NCI-H187 (cell line): ENCODE measurements around the gene CFAP20DC.
A peak's percentile ranks its signal among the peaks of the same experiment; 100 is the strongest.
"Not testable (repeated sequence)": the region's sequence is repeated elsewhere in the genome, so short reads cannot be mapped to it uniquely, and the experiment has no call there.

Experiments
- DNase-seq, 2 experiments: peaks; one replicate each; lab custom pipeline; 2025; lab: John Stamatoyannopoulos, UW

The CFAP20DC gene

GRCh38 chr3:59017617-59017984 is 32.2 kb downstream of the CFAP20DC start:
- no peak for DNase-seq

DNA sequence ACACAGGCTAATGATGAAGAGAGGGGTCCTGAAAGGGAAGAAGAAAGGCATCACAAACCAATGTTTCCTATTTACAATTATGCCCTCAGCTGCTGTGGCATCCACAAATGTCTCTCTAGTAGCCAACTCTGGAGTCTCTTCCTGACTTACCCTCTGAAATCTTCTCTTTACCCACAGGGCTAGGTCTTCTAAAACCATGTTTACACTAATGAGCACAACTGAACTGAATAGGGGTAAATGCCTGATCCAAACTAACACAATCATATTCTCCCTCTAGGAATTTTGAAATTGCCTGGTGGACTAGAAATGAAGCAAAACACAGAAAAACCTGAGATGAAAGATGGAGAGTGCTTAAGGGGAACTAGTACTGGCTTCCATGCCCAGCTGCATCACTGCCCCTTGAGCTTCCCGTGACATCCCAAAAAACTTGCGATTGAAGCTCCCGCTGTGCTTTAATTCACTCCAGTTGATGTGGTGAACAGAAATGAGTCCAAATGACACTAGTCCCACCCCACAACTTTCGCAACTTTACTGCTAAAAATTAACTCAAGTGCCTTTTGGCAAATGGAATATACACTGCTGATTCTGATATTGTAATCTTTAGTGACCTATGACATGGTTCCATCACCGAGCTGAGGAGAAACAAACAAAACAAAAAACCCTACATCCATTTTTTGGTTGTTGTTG is 32.8 kb downstream of the CFAP20DC start:
- no peak for DNase-seq

DNA sequence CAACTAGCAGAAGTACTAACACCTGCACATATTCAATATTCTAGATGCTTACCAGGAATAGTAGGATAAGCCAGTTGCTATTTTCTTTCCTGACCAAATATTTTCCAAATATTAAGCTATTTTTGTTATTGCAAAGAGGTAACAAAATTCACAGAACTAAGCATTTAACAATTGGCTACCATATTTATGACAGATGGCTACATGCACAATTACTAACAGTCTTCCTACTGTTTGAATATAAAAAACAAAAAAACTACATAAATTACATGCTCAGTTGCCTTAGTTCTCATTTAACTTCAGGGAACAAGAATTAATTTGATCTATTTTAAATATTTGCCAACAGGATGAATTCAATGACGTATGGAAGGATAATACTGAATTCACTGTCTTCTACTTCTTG is 36.2 kb downstream of the CFAP20DC start:
- DNase-seq = no peak

- DNase-seq = no peak
Observed at GRCh38 chr3:59006634-59007517, 42.9 kb downstream of the CFAP20DC start.

- no peak for DNase-seq
Observed at GRCh38 chr3:59001675-59002074, 48.1 kb downstream of the CFAP20DC start.

- DNase-seq = no peak
Observed at GRCh38 chr3:58999774-59000160, 50.1 kb downstream of the CFAP20DC start.

GRCh38 chr3:58999134-58999773 is 50.6 kb downstream of the CFAP20DC start:
- DNase-seq = no peak

- DNase-seq = no peak
Observed at GRCh38 chr3:58998476-58999117, 51.2 kb downstream of the CFAP20DC start.

DNA sequence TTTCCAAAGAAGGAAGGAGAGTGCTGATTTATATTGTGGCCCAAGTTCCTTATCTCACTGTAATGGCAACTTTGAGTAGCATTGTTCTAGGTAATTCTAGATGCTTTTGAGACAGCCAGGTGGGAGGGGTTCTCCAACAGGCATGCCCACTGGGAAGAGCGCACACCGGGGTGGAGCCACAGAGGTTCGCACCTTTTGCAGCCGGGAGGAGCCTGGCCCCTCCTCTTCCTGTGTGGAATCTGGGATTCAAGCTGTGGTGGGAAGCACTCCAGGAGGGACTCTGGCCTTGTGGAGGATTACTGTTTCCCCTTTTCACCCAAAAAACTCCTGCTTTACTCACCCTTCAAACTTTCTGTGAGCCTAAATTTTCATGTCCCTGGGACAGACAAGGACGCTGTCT is 53.1 kb downstream of the CFAP20DC start:
- no peak for DNase-seq

DNA sequence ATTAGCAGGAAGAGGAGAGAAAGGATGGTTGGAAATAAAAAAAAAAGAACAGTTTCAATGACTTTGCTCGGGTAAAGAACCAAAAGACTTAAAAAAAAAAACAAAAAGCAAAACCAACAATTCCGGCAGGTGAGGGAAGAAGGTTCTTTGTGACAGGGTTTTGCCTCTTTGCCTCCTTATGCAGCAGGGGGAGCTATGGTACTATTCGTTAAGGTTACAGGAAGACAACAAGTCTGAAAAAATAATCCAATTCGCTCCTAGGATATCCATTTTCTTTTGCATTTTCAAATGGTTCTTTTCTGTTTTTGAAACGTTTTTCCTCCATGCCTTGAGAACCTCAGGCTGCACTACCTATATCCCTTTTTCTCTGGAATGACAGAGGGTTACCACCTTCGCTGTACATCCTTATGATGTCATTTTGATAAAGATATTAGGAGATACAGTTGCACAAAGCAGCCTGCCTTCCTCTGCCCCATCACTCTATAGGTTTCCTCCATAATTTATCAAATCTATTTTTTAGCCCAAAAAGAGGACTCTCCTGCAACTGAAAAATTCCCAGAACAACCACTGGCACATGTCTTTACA is 55.0 kb downstream of the CFAP20DC start:
- peak in 1 of 2 experiments; percentile 5 for DNase-seq

- DNase-seq = no peak
Observed at GRCh38 chr3:58993547-58993946, 56.3 kb downstream of the CFAP20DC start.

DNA sequence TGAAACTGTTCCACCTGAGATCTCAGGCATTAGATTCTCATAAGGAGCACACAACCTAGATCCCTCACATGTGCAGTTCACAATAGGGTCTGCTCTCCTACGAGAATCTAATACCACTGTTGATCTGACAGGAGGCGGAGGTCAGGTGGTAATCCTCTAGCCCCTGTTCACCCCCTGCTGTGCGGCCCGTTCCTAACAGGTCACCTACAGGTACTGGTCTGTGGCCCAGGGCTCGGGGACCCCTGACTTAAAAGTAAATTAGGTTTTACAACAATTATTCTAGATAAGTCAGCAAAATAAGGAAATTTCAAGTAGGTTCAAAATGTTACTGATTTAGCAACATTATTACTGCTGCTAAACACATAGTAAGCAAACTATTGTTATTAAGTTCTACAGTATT is 58.2 kb downstream of the CFAP20DC start:
- no peak for DNase-seq

DNA sequence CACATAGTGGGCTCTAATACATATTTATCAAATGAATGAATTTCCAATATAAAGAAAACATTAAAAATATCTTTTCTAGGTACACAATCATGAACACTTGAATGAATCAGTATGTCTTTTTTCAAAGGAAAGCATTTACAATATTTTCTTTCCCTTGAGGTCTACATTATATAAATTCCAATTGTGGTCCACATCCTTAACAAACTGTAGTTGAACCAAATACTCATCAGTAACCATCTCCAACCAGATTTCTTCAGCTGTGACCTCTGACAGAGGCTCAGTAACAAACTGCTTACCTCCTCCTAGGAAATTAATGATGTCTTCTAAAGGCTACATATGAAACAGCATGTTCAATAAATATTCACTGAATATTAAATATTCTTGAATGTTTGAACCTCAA is 58.8 kb downstream of the CFAP20DC start:
- DNase-seq = no peak

GRCh38 chr3:58989955-58990354 is 59.9 kb downstream of the CFAP20DC start:
- DNase-seq = no peak

DNA sequence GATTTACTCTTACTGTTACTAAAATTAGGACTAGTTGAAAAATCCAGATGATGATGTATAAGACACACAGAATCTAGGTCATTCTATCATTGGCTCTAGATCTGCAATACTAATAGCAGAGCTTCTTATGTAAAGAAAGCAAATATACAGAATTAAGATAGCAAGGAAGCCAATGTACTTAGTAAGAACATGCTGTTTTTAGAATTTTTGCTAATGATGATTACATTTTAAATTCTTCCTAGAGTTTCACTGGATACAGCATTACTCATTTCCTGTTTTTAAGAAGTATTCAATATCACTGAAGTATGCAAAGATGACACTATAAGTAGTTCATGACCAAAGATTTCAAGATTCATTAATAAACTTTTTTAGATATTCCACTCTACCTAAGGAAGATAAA is 60.7 kb downstream of the CFAP20DC start:
- DNase-seq = no peak

DNA sequence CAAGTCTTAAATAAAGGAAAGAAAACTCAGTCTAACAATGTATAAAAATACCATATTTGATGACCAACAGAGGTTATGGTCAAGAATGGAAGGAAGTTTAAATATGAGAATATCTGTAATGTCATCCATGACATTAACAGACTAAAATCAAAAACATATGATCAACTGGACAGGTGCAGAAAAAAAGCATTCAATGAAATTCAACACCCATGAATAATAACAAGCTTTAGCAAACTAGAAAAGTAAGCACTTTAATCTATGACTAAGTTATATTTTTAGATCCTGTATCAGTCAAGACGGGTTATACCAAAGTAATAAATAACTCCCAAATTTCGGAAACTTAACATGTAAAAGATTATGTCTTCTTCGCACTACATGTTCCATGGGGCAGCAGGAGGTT is 61.8 kb downstream of the CFAP20DC start:
- no peak for DNase-seq

DNA sequence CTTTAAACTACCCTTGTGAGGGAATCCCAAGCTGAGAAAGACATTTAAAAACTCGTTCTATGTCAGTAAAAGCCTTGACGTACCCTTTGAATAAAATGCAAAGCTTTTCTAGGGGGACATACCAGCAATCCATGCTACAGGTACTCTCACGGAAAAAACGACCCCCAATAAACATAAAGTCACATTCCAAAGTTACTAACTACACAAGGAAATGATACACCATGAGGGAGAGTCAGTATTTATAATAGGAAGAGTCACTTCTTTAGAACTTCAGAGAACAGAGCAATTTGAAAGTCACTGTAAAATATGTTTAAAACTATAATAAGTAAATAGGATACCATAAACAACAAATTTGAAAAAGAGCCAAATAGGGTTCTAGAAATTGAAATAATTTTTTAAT is 63.2 kb downstream of the CFAP20DC start:
- no peak for DNase-seq

DNA sequence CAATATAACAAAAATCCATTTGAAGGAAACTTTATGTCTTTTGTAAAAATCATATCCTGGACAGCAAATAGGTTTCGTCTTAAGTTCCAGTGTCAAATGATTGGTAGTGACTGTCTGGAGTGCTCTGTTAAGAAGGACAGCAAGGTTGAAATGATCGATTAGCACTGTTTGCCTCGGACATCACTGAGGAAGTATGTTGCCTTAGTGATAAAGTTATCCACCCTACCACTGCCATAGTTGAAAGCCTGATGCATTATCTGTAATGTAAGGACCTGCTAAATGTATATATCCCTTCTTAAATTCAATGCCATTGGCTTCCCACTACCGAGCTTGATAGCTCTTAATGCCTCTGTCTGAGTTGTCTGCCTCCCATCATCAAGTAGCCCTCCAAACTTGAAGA is 70.0 kb downstream of the CFAP20DC start:
- no peak for DNase-seq

- no peak for DNase-seq
Observed at GRCh38 chr3:58973796-58974195, 76.0 kb downstream of the CFAP20DC start.

DNA sequence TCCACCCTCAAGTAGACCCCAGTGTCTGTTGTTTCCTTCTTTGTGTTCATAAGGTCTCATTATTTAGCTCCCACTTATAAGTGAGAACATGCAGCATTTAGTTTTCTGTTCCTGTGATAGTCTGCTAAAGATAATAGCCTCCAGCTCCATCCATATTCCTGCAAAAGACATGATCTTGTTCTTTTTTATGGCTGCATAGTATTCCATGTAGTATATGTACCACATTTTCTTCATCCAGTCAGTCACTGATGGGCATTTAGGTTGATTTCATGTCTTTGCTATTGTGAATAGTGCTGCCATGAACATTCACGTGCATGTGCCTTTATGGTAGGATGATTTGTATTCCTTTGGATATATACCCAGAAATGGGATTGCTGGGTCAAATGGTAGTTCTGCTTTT is 82.0 kb downstream of the CFAP20DC start:
- DNase-seq = not testable (repeated sequence)

DNA sequence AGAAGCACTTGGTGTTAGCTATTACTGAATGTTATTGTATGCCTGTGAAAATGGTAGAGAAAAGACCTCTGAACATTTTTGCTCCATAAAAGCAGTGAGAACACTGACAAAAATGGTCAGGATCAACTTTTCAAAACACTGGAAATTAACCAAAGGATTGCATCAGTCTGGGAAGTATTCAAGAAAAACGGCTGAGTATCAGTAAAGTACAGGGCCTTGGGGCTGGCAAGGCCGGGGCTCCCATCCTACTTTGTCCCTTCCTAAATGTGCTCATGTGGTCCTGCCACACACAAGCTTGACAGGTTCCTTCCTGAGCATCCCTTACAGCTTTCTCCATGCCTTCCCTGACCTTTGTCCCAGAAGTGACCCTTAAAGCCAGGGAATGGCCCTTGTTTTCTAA is 84.0 kb downstream of the CFAP20DC start:
- no peak for DNase-seq

DNA sequence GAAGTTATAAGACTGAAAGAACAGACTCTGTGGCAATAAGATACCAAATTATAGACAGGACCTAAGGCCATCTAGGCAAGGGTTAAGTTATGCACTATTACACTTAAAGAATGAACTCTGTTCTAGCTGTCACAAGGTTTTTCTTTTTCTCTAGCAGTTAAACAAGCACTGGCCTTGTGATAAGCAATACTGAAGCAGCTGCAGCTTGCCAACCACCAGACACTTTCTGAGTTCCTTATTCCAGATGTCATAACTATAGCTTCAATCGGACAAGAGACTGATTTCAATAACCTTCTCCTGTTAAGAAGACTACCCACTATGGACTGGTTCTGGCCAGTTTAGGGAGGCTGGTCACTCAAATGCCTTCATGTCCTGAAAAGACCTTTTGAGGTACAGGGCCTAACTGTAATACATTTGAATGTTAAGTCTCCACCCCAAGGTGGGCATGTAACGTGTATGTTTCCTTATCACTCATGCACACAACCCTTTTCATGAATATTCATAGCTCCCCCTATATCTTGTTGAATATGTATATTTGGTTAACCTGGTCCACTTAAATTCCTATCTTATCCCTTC is 85.8 kb downstream of the CFAP20DC start:
- no peak for DNase-seq
